K562 (cell line): Measurements from ENCODE around the gene LRRC8A. TPM values are rescaled to one million over a fixed set of nuclear protein-coding genes. Genes with fewer than 3 reads are reported as not detected.
A peak's percentile ranks its signal among the peaks of the same experiment; 100 is the strongest.

Source experiments
- ATAC-seq: fragments of 200-7000 bp; cut with Tn5 transposase; 3 replicates; pipeline ENCODE4 v1.9.1; 2020; ENCODE audit warnings: moderate library complexity
- BruUV-seq: library from RNA; stranded (reverse); fragments of 400-500 nt; replicated peaks from 2 replicates; lab custom pipeline; 2021; lab: Mats Ljungman, UMichigan
- CTCF ChIA-PET: fragments of 300-600 bp; formaldehyde crosslinking; extraction: SDS; loops from one replicate; lab custom pipeline; 2021; ENCODE audit warnings: low intra/inter-chr PET ratio; lab: Yijun Ruan, JAX
- POLR2A ChIA-PET: fragments of 300-600, 350-650 bp; sonication (Branson Sonifier 250); formaldehyde crosslinking; extraction: SDS; loops from one replicate; lab custom pipeline; 2021; ENCODE audit warnings: antibody characterized with exemption, inconsistent platforms; lab: Yijun Ruan, JAX
- DNase-seq, 4 experiments: peaks; one replicate each; pipeline versions ENCODE4 v3.0.0 to v3.0.0-alpha.2; 2011 to 2018; ENCODE audit warnings: low spot score in 3 of 4, mixed read lengths in 3 of 4; ENCODE audit errors: extremely low read depth in 1 of 4
- FAIRE-seq: peaks from 2 replicates; lab custom pipeline; 2011; peaks lifted over from hg19 to GRCh38; lab: Jason Lieb, UNC
- H2AFZ ChIP-seq: 2 replicates; pipeline ENCODE4 v1.6.0; 2011; ENCODE audit warnings: low read depth, low read length, control low read depth, inconsistent platforms
- H3K27ac ChIP-seq: fragments of 200-600 bp; 3 replicates; pipeline ENCODE4 v1.8.0; 2011; ENCODE audit warnings: low read depth, mild to moderate bottlenecking, control low read depth, inconsistent platforms, low read length, moderate library complexity, mixed read lengths; ENCODE audit errors: extremely low read depth
- H3K27me3 ChIP-seq, 2 experiments: fragments of 300-600 bp in 1 of 2; 2 replicates in 1 of 2; 3 replicates in 1 of 2; pipeline versions ENCODE4 v1.6.0 to v1.8.0; 2011; ENCODE audit warnings: inconsistent platforms in 2 of 2, low read length in 2 of 2, mild to moderate bottlenecking in 1 of 2, mixed read lengths in 1 of 2, moderate library complexity in 1 of 2; ENCODE audit not compliant: control insufficient read depth in 2 of 2, insufficient read depth in 2 of 2
- H3K36me3 ChIP-seq: fragments of 300-600 bp; 3 replicates; pipeline ENCODE4 v1.8.0; 2011; ENCODE audit warnings: mild to moderate bottlenecking, low read length, inconsistent platforms; ENCODE audit not compliant: control insufficient read depth, insufficient read depth
- H3K4me1 ChIP-seq, 2 experiments: fragments of 200-600 bp in 1 of 2; replicated peaks in 1 of 2; 2 replicates in 1 of 2; 3 replicates in 1 of 2; pipeline versions ENCODE4 v1.5.1 to v1.8.0; 2011; ENCODE audit warnings: inconsistent platforms in 2 of 2, low read length in 2 of 2, mild to moderate bottlenecking in 1 of 2, mixed read lengths in 1 of 2, moderate library complexity in 1 of 2; ENCODE audit not compliant: control insufficient read depth in 2 of 2, insufficient read depth in 2 of 2
- H3K4me2 ChIP-seq: 2 replicates; pipeline ENCODE4 v1.6.1; 2011; ENCODE audit warnings: low read length, control low read depth, inconsistent platforms, mixed read lengths; ENCODE audit not compliant: insufficient read depth
- H3K4me3 ChIP-seq: fragments of 200-600 bp; sonication (generic), shearing (Covaris generic); 2 replicates; pipeline ENCODE4 v1.5.1; 2016; ENCODE audit warnings: control low read depth, inconsistent platforms
- H3K79me2 ChIP-seq: fragments of 200-600 bp; 3 replicates; pipeline ENCODE4 v1.8.0; 2011; ENCODE audit warnings: low read length, inconsistent platforms; ENCODE audit not compliant: control insufficient read depth, insufficient read depth
- H3K9ac ChIP-seq, 2 experiments: 2 replicates each; pipeline versions ENCODE4 v1.6.0 to v1.6.1; 2011; ENCODE audit warnings: low read depth in 2 of 2, low read length in 2 of 2, control low read depth in 1 of 2, inconsistent platforms in 1 of 2, mild to moderate bottlenecking in 1 of 2, mixed read lengths in 1 of 2; ENCODE audit not compliant: insufficient read depth in 1 of 2
- H3K9me1 ChIP-seq: one replicate; pipeline ENCODE4 v1.6.0; 2011; ENCODE audit warnings: inconsistent platforms, mild to moderate bottlenecking, low read length, moderate library complexity; ENCODE audit not compliant: control insufficient read depth, insufficient read depth
- H3K9me3 ChIP-seq: replicated peaks from 2 replicates; pipeline ENCODE4 v1.5.1; 2011; ENCODE audit warnings: low read depth, low read length, inconsistent platforms; ENCODE audit not compliant: control insufficient read depth, insufficient read depth
- H4K20me1 ChIP-seq: replicated peaks from 2 replicates; pipeline ENCODE4 v1.6.1; 2011; ENCODE audit warnings: low read length, inconsistent platforms, mixed read lengths; ENCODE audit not compliant: control insufficient read depth, insufficient read depth
- ATF4 ChIP-seq: fragments of 450-650 bp; formaldehyde crosslinking; IDR thresholded peaks from 2 replicates; pipeline ENCODE4 v1.4.0; 2022; ENCODE audit warnings: mild to moderate bottlenecking, moderate library complexity
- CCAR2 ChIP-seq: fragments of 200-400 bp; formaldehyde crosslinking; IDR thresholded peaks from 2 replicates; pipeline ENCODE4 v1.6.1; 2017; ENCODE audit warnings: mild to moderate bottlenecking, low read depth, low read length
- EWSR1 ChIP-seq: fragments of 450-650 bp; IDR thresholded peaks from 2 replicates; pipeline ENCODE4 v1.6.1; 2018; ENCODE audit warnings: borderline replicate concordance, mild to moderate bottlenecking, low read depth, moderate library complexity; ENCODE audit not compliant: partially characterized antibody
- NEUROD1 ChIP-seq: fragments of 150-350 bp; IDR thresholded peaks from 2 replicates; pipeline ENCODE4 v1.6.1; 2014; ENCODE audit warnings: borderline replicate concordance, low read length, low read depth; ENCODE audit not compliant: partially characterized antibody
- NR2C2 ChIP-seq, 2 experiments: fragments of 200-800 bp in 1 of 2; sonication (Bioruptor generic) in 1 of 2; sonication (generic) in 1 of 2; formaldehyde crosslinking in 1 of 2; IDR thresholded peaks; 2 replicates each; pipeline versions ENCODE4 v1.6.1 to v1.8.0; 2016 to 2022; ENCODE audit warnings: mild to moderate bottlenecking in 1 of 2, missing compliant biosample characterization in 1 of 2, missing genetic modification characterization in 1 of 2, missing genetic modification reagents in 1 of 2
- POLR2G ChIP-seq: fragments of 200-400 bp; formaldehyde crosslinking; IDR thresholded peaks from 2 replicates; pipeline ENCODE4 v1.6.1; 2017; ENCODE audit warnings: low read depth, mild to moderate bottlenecking, antibody characterized with exemption, low read length, moderate library complexity
- THRA ChIP-seq: fragments of 450-650 bp; IDR thresholded peaks from 2 replicates; pipeline ENCODE4 v1.6.1; 2017; ENCODE audit warnings: mild to moderate bottlenecking, moderate library complexity
- ZNF24 ChIP-seq: fragments of 450-650 bp; IDR thresholded peaks from 2 replicates; pipeline ENCODE4 v1.6.1; 2016
- WGBS: fragments of 100-300 bp; shearing (Covaris generic); methylation state at CpG from one replicate; pipeline ENCODE4 v1.1.6; 2016; ENCODE audit warnings: low coverage, mixed read lengths; ENCODE audit not compliant: insufficient coverage; ENCODE audit errors: missing lambda C conversion rate; 5-methylcytosine and 5-hydroxymethylcytosine counted together
- in situ Hi-C: fragments of 300-500 bp; cut with MboI; formaldehyde crosslinking; loops from 4 replicates; pipeline ENCODE4 v1.15.0; 2018; ENCODE audit warnings: inconsistent platforms, mixed read lengths
- intact Hi-C: fragments of 100-400 bp; cut with micrococcal nuclease; formaldehyde crosslinking; loops from 2 replicates; pipeline ENCODE4 v1.14.2; 2022
- polyA plus RNA-seq, 8 experiments: library from polyadenylated mRNA; depleted of rRNA in 4 of 8; stranded (reverse) in 5 of 8; unstranded in 3 of 8; fragments of >200 nt; fragmentation: Nextera tagmentation in 2 of 8; fragmentation: Illumina TruSeq in 1 of 8; extraction: Ambion mirVana in 2 of 8; extraction: Trizol in 1 of 8; gene quantifications; 2 replicates each; pipeline versions ENCODE4 v1.2.1 to v1.2.3, GENCODE V29; 2011 to 2014; ENCODE audit warnings: inconsistent platforms in 1 of 8, missing spikeins in 1 of 8
- total RNA-seq, 7 experiments: library from RNA; depleted of rRNA in 6 of 7; stranded (reverse); fragments of >200 nt in 6 of 7; fragmentation: Illumina TruSeq in 2 of 7; extraction: Trizol in 2 of 7; gene quantifications; 2 replicates each; pipeline versions ENCODE4 v1.2.1 to v1.2.3, GENCODE V29; 2011 to 2021; ENCODE audit warnings: low replicate concordance in 1 of 7

The LRRC8A gene
- total and polyA plus RNA-seq, 9 of the 15 experiments (the other 6 are each of a cell fraction or from before 2014, with no cell fraction given), result 2.9 to 24.7 (median 8.9) TPM

GRCh38 chr9:128898845-128899565, 17.1 kb downstream of the LRRC8A start:
- Histone ChIP-seq H3K27me3 (no peaks in the 10 kb centered on the region), H3K9me1 (no peaks in the 10 kb centered on the region), H3K4me3 (no peak overlapping the region), H2AFZ (no peak overlapping the region), H3K27ac (no peak overlapping the region), H4K20me1 (no peaks in the 10 kb centered on the region; the same call in 1 of the 2 replicates), H3K9me3 (no peaks in the 10 kb centered on the region), H3K4me1 (peaks cover 0 to 25% of the 10 kb centered on the region in 2 experiments; a peak in 1 of 5 replicates), H3K79me2 (no peaks in the 10 kb centered on the region), H3K9ac (peak overlapping the region in 1 of 2 experiments; percentile 3; a peak in 1 of 4 replicates), H3K36me3 (peaks cover 29% of the 10 kb centered on the region; the same call in 2 of the 3 replicates), H3K4me2 (no peak overlapping the region)
- no peak for ATAC-seq
- FAIRE-seq, result no peak
- 85% methylated on average over 5 of the region's 18 CpGs for WGBS
- in situ Hi-C loops (no loop called here), intact Hi-C loops (no loop called here)
- TF ChIP-seq POLR2G (0 out of 2 replicates have a peak, but pooled peaks have one; percentile 18), NR2C2 (CRISPR knock-in tag; IDR thresholded peaks at IDR 0.05) (no peak), NR2C2 (tag; IDR thresholded peaks at IDR 0.05) (no peak), THRA (no peak), EWSR1 (no peak), NEUROD1 (no peak), ZNF24 (no peak), CCAR2 (no peak), ATF4 (CRISPR knock-in tag) (no peak)
- ChIA-PET CTCF (no interaction called here), POLR2A (interaction anchor here (0.6 kb wide), 1 partner anchor 37 kb away, joined by 3 read pairs; no protein-coding TSS in a partner anchor)
- no TSS peak for BruUV-seq
- DNase-seq, result no peak
